ENCODE results near the gene GAREM1. TPM values are rescaled to one million over a fixed set of nuclear protein-coding genes. Genes with fewer than 3 reads are reported as not detected.

The GAREM1 gene
- total RNA-seq, 2 experiments from 2014 or later, result 0.05 TPM; not detected in 1

- no peak overlapping the region for H3K4me3 Mint-ChIP-seq
- H3K27ac Mint-ChIP-seq, result no peak overlapping the region
- POLR2A ChIA-PET, result no interaction called here
- H3K9me3 Mint-ChIP-seq, result no peaks in the 10 kb centered on the region
- intact Hi-C loops (cut with micrococcal nuclease), result no loop called here
- DNase-seq, result no peak
- no peaks in the 10 kb centered on the region for H3K4me1 Mint-ChIP-seq (ENCODE audit: low read depth)
- CTCF ChIA-PET, result no interaction called here
- peaks cover 4% of the 10 kb centered on the region for H3K27me3 Mint-ChIP-seq
- H3K36me3 Mint-ChIP-seq, result no peaks in the 10 kb centered on the region
Observed at GRCh38 chr18:32405588-32405987, 65.1 kb downstream of the GAREM1 start.

- POLR2A ChIA-PET, result no interaction called here
- Mint-ChIP-seq H3K4me3 (no peak overlapping the region), H3K9me3 (peaks cover 4% of the 10 kb centered on the region), H3K27me3 (peaks cover 1% of the 10 kb centered on the region), H3K27ac (no peak overlapping the region), H3K36me3 (no peaks in the 10 kb centered on the region), H3K4me1 (ENCODE audit: low read depth) (no peaks in the 10 kb centered on the region)
- CTCF ChIA-PET, result no interaction called here
- intact Hi-C loops (cut with micrococcal nuclease), result no loop called here
- DNase-seq, result no peak
Observed at GRCh38 chr18:32401621-32402020, 69.1 kb downstream of the GAREM1 start.

- Mint-ChIP-seq H3K4me3 (no peak overlapping the region), H3K27ac (no peak overlapping the region), H3K36me3 (no peaks in the 10 kb centered on the region), H3K27me3 (peaks cover 3% of the 10 kb centered on the region), H3K4me1 (ENCODE audit: low read depth) (no peaks in the 10 kb centered on the region), H3K9me3 (no peaks in the 10 kb centered on the region)
- ChIA-PET CTCF (no interaction called here), POLR2A (no interaction called here)
- intact Hi-C loops (cut with micrococcal nuclease), result no loop called here
- no peak for DNase-seq
Observed at GRCh38 chr18:32393407-32393806, 77.3 kb downstream of the GAREM1 start.

- POLR2A ChIA-PET, result no interaction called here
- no peaks in the 10 kb centered on the region for H3K4me1 Mint-ChIP-seq (ENCODE audit: low read depth)
- H3K9me3 Mint-ChIP-seq, result no peaks in the 10 kb centered on the region
- no peak overlapping the region for H3K27ac Mint-ChIP-seq
- CTCF ChIA-PET, result no interaction called here
- H3K4me3 Mint-ChIP-seq, result no peak overlapping the region
- intact Hi-C loops (cut with micrococcal nuclease), result no loop called here
- peaks cover 8% of the 10 kb centered on the region for H3K27me3 Mint-ChIP-seq
- DNase-seq, result no peak
- no peaks in the 10 kb centered on the region for H3K36me3 Mint-ChIP-seq
Observed at GRCh38 chr18:32391126-32391525, 79.6 kb downstream of the GAREM1 start.

GRCh38 chr18:32389858-32390257, 80.8 kb downstream of the GAREM1 start:
- Mint-ChIP-seq H3K36me3 (no peaks in the 10 kb centered on the region), H3K4me3 (no peak overlapping the region), H3K4me1 (ENCODE audit: low read depth) (no peaks in the 10 kb centered on the region), H3K27me3 (peaks cover 8% of the 10 kb centered on the region), H3K27ac (no peak overlapping the region), H3K9me3 (no peaks in the 10 kb centered on the region)
- CTCF ChIA-PET, result interaction anchor here (0.8 to 1.2 kb wide), 2 partner anchors 232 kb away, joined by 3 read pairs; no protein-coding TSS in a partner anchor
- POLR2A ChIA-PET, result no interaction called here
- intact Hi-C loops (cut with micrococcal nuclease), result no loop called here
- DNase-seq, result no peak

- Mint-ChIP-seq H3K36me3 (no peaks in the 10 kb centered on the region), H3K27ac (no peak overlapping the region), H3K27me3 (peaks cover 9% of the 10 kb centered on the region), H3K4me1 (ENCODE audit: low read depth) (no peaks in the 10 kb centered on the region), H3K4me3 (no peak overlapping the region), H3K9me3 (no peaks in the 10 kb centered on the region)
- no peak for DNase-seq
- CTCF ChIA-PET, result interaction anchor here (1.2 kb wide), 1 partner anchor 231 kb away, joined by 3 read pairs; no protein-coding TSS in a partner anchor
- POLR2A ChIA-PET, result no interaction called here
- intact Hi-C loops (cut with micrococcal nuclease), result no loop called here
Observed at GRCh38 chr18:32389191-32389590, 81.5 kb downstream of the GAREM1 start.

GRCh38 chr18:32386471-32386870, 84.2 kb downstream of the GAREM1 start:
- H3K27me3 Mint-ChIP-seq, result peaks cover 6% of the 10 kb centered on the region
- no peak for DNase-seq
- H3K9me3 Mint-ChIP-seq, result no peaks in the 10 kb centered on the region
- H3K4me3 Mint-ChIP-seq, result no peak overlapping the region
- intact Hi-C loops (cut with micrococcal nuclease), result no loop called here
- ChIA-PET POLR2A (no interaction called here), CTCF (no interaction called here)
- no peak overlapping the region for H3K27ac Mint-ChIP-seq
- no peaks in the 10 kb centered on the region for H3K36me3 Mint-ChIP-seq
- H3K4me1 Mint-ChIP-seq (ENCODE audit: low read depth), result no peaks in the 10 kb centered on the region

GRCh38 chr18:32383050-32383819, 87.4 kb downstream of the GAREM1 start:
- intact Hi-C loops (cut with micrococcal nuclease), result no loop called here
- Mint-ChIP-seq H3K9me3 (no peaks in the 10 kb centered on the region), H3K4me1 (ENCODE audit: low read depth) (no peaks in the 10 kb centered on the region), H3K36me3 (no peaks in the 10 kb centered on the region), H3K4me3 (no peak overlapping the region), H3K27ac (no peak overlapping the region), H3K27me3 (peaks cover 6% of the 10 kb centered on the region)
- no peak for DNase-seq
- ChIA-PET POLR2A (no interaction called here), CTCF (no interaction called here)

- H3K9me3 Mint-ChIP-seq, result no peaks in the 10 kb centered on the region
- H3K4me1 Mint-ChIP-seq (ENCODE audit: low read depth), result no peaks in the 10 kb centered on the region
- H3K4me3 Mint-ChIP-seq, result no peak overlapping the region
- POLR2A ChIA-PET, result no interaction called here
- H3K27ac Mint-ChIP-seq, result no peak overlapping the region
- intact Hi-C loops (cut with micrococcal nuclease), result no loop called here
- H3K36me3 Mint-ChIP-seq, result no peaks in the 10 kb centered on the region
- DNase-seq, result no peak
- peaks cover 2% of the 10 kb centered on the region for H3K27me3 Mint-ChIP-seq
- CTCF ChIA-PET, result no interaction called here
Observed at GRCh38 chr18:32381761-32382160, 88.9 kb downstream of the GAREM1 start.

- H3K36me3 Mint-ChIP-seq, result no peaks in the 10 kb centered on the region
- DNase-seq, result no peak
- H3K27ac Mint-ChIP-seq, result no peak overlapping the region
- no peaks in the 10 kb centered on the region for H3K9me3 Mint-ChIP-seq
- peaks cover 2% of the 10 kb centered on the region for H3K27me3 Mint-ChIP-seq
- POLR2A ChIA-PET, result no interaction called here
- CTCF ChIA-PET, result no interaction called here
- no peak overlapping the region for H3K4me3 Mint-ChIP-seq
- H3K4me1 Mint-ChIP-seq (ENCODE audit: low read depth), result no peaks in the 10 kb centered on the region
- intact Hi-C loops (cut with micrococcal nuclease), result no loop called here
Observed at GRCh38 chr18:32380559-32380958, 90.1 kb downstream of the GAREM1 start.

GRCh38 chr18:32379891-32380290, 90.8 kb downstream of the GAREM1 start:
- intact Hi-C loops (cut with micrococcal nuclease), result no loop called here
- no peak overlapping the region for H3K4me3 Mint-ChIP-seq
- ChIA-PET CTCF (no interaction called here), POLR2A (no interaction called here)
- DNase-seq, result no peak
- H3K27me3 Mint-ChIP-seq, result peaks cover 2% of the 10 kb centered on the region
- no peaks in the 10 kb centered on the region for H3K4me1 Mint-ChIP-seq (ENCODE audit: low read depth)
- H3K36me3 Mint-ChIP-seq, result no peaks in the 10 kb centered on the region
- no peak overlapping the region for H3K27ac Mint-ChIP-seq
- H3K9me3 Mint-ChIP-seq, result no peaks in the 10 kb centered on the region

- Mint-ChIP-seq H3K4me3 (no peak overlapping the region), H3K36me3 (no peaks in the 10 kb centered on the region), H3K27me3 (no peaks in the 10 kb centered on the region), H3K27ac (no peak overlapping the region), H3K9me3 (no peaks in the 10 kb centered on the region), H3K4me1 (ENCODE audit: low read depth) (no peaks in the 10 kb centered on the region)
- intact Hi-C loops (cut with micrococcal nuclease), result no loop called here
- ChIA-PET POLR2A (no interaction called here), CTCF (no interaction called here)
- DNase-seq, result no peak
Observed at GRCh38 chr18:32378705-32379104, 92.0 kb downstream of the GAREM1 start.

GRCh38 chr18:32373995-32374394, 96.7 kb downstream of the GAREM1 start:
- ChIA-PET POLR2A (no interaction called here), CTCF (interaction anchor here (0.6 kb wide), 1 partner anchor 178 kb away, joined by 3 read pairs; no protein-coding TSS in a partner anchor)
- DNase-seq, result no peak
- Mint-ChIP-seq H3K4me1 (ENCODE audit: low read depth) (no peaks in the 10 kb centered on the region), H3K27ac (no peak overlapping the region), H3K36me3 (no peaks in the 10 kb centered on the region), H3K9me3 (no peaks in the 10 kb centered on the region), H3K27me3 (no peaks in the 10 kb centered on the region), H3K4me3 (no peak overlapping the region)
- intact Hi-C loops (cut with micrococcal nuclease), result no loop called here
